ENCODE measurements around the gene DIS3L2. TPM values are rescaled to one million over a fixed set of nuclear protein-coding genes. Genes with fewer than 3 reads are reported as not detected.

Gene DIS3L2
- total RNA-seq, 2 experiments from 2014 or later, result 40.2 to 43.4 TPM

GRCh38 chr2:232133078-232133477 is 171.6 kb downstream of the DIS3L2 start:
- no peak for DNase-seq
- Mint-ChIP-seq H3K4me1 (peaks cover 4% of the 10 kb centered on the region), H3K36me3 (ENCODE audit: low read depth) (peaks cover 9% of the 10 kb centered on the region), H3K27me3 (no peaks in the 10 kb centered on the region), H3K27ac (no peak overlapping the region), H3K9me3 (no peaks in the 10 kb centered on the region), H3K4me3 (no peak overlapping the region)
- ChIA-PET CTCF (no interaction called here), POLR2A (no interaction called here)

- ChIA-PET POLR2A (no interaction called here), CTCF (no interaction called here)
- no peak overlapping the region for H3K4me3 Mint-ChIP-seq
- H3K9me3 Mint-ChIP-seq, result no peaks in the 10 kb centered on the region
- H3K27ac Mint-ChIP-seq, result no peak overlapping the region
- no peaks in the 10 kb centered on the region for H3K27me3 Mint-ChIP-seq
- peaks cover 18% of the 10 kb centered on the region for H3K4me1 Mint-ChIP-seq
- H3K36me3 Mint-ChIP-seq (ENCODE audit: low read depth), result peaks cover 11% of the 10 kb centered on the region
- no peak for DNase-seq
Measured at GRCh38 chr2:232134939-232135338, 173.4 kb downstream of the DIS3L2 start.

GRCh38 chr2:232137356-232138147 is 176.0 kb downstream of the DIS3L2 start:
- ChIA-PET CTCF (interaction anchor here (0.6 to 1.2 kb wide), 3 partner anchors 12 to 36 kb away, joined by 3 to 5 read pairs (median 3); no protein-coding TSS in a partner anchor), POLR2A (no interaction called here)
- no peak overlapping the region for H3K4me3 Mint-ChIP-seq
- peaks cover 2% of the 10 kb centered on the region for H3K36me3 Mint-ChIP-seq (ENCODE audit: low read depth)
- H3K27me3 Mint-ChIP-seq, result no peaks in the 10 kb centered on the region
- H3K27ac Mint-ChIP-seq, result peak overlapping the region; percentile 60
- H3K9me3 Mint-ChIP-seq, result no peaks in the 10 kb centered on the region
- no peak for DNase-seq
- H3K4me1 Mint-ChIP-seq, result peaks cover 20% of the 10 kb centered on the region

- POLR2A ChIA-PET, result no interaction called here
- H3K4me3 Mint-ChIP-seq, result no peak overlapping the region
- H3K27ac Mint-ChIP-seq, result no peak overlapping the region
- H3K36me3 Mint-ChIP-seq (ENCODE audit: low read depth), result peaks cover 2% of the 10 kb centered on the region
- H3K9me3 Mint-ChIP-seq, result no peaks in the 10 kb centered on the region
- CTCF ChIA-PET, result interaction anchor here (0.9 to 1.0 kb wide), 2 partner anchors 27 to 225 kb away, joined by 3 read pairs; no protein-coding TSS in a partner anchor
- no peaks in the 10 kb centered on the region for H3K27me3 Mint-ChIP-seq
- no peak for DNase-seq
- H3K4me1 Mint-ChIP-seq, result peaks cover 20% of the 10 kb centered on the region
Measured at GRCh38 chr2:232138441-232138840, 176.9 kb downstream of the DIS3L2 start.

- peak; percentile 21 for DNase-seq
- Mint-ChIP-seq H3K27ac (peak overlapping the region; percentile 20), H3K4me1 (peaks cover 20% of the 10 kb centered on the region), H3K36me3 (ENCODE audit: low read depth) (peaks cover 2% of the 10 kb centered on the region), H3K27me3 (no peaks in the 10 kb centered on the region), H3K9me3 (no peaks in the 10 kb centered on the region), H3K4me3 (no peak overlapping the region)
- ChIA-PET CTCF (interaction anchor here (1.0 to 2.6 kb wide), 2 partner anchors 13 to 226 kb away, joined by 3 to 6 read pairs; no protein-coding TSS in a partner anchor), POLR2A (no interaction called here)
Measured at GRCh38 chr2:232139171-232139594, 177.7 kb downstream of the DIS3L2 start.

- Mint-ChIP-seq H3K36me3 (ENCODE audit: low read depth) (peaks cover 2% of the 10 kb centered on the region), H3K9me3 (no peaks in the 10 kb centered on the region), H3K4me3 (no peak overlapping the region), H3K27ac (no peak overlapping the region), H3K27me3 (no peaks in the 10 kb centered on the region), H3K4me1 (peaks cover 20% of the 10 kb centered on the region)
- ChIA-PET CTCF (interaction anchor here (1.7 to 2.6 kb wide), 2 partner anchors 9 to 13 kb away, joined by 6 read pairs; no protein-coding TSS in a partner anchor), POLR2A (no interaction called here)
- DNase-seq, result no peak
Measured at GRCh38 chr2:232139786-232140562, 178.5 kb downstream of the DIS3L2 start.

GRCh38 chr2:232141591-232141990 is 180.1 kb downstream of the DIS3L2 start:
- Mint-ChIP-seq H3K36me3 (ENCODE audit: low read depth) (peaks cover 4% of the 10 kb centered on the region), H3K9me3 (no peaks in the 10 kb centered on the region), H3K27ac (no peak overlapping the region), H3K4me1 (peaks cover 20% of the 10 kb centered on the region), H3K27me3 (no peaks in the 10 kb centered on the region), H3K4me3 (no peak overlapping the region)
- no peak for DNase-seq
- ChIA-PET CTCF (interaction anchor here (0.7 to 2.6 kb wide), 5 partner anchors 11 to 241 kb away, joined by 3 to 6 read pairs (median 6); no protein-coding TSS in a partner anchor), POLR2A (no interaction called here)

- POLR2A ChIA-PET, result no interaction called here
- H3K4me3 Mint-ChIP-seq, result no peak overlapping the region
- peaks cover 4% of the 10 kb centered on the region for H3K36me3 Mint-ChIP-seq (ENCODE audit: low read depth)
- CTCF ChIA-PET, result interaction anchor here (0.6 to 1.5 kb wide), 4 partner anchors 160 to 241 kb away, joined by 3 to 6 read pairs (median 4); no protein-coding TSS in a partner anchor
- DNase-seq, result peak; percentile 17
- no peak overlapping the region for H3K27ac Mint-ChIP-seq
- H3K9me3 Mint-ChIP-seq, result no peaks in the 10 kb centered on the region
- peaks cover 20% of the 10 kb centered on the region for H3K4me1 Mint-ChIP-seq
- no peaks in the 10 kb centered on the region for H3K27me3 Mint-ChIP-seq
Measured at GRCh38 chr2:232142049-232142448, 180.5 kb downstream of the DIS3L2 start.

GRCh38 chr2:232142502-232142901 is 181.0 kb downstream of the DIS3L2 start:
- ChIA-PET CTCF (interaction anchor here (0.6 to 1.5 kb wide), 3 partner anchors 161 to 242 kb away, joined by 3 to 6 read pairs (median 4); no protein-coding TSS in a partner anchor), POLR2A (no interaction called here)
- Mint-ChIP-seq H3K27me3 (no peaks in the 10 kb centered on the region), H3K9me3 (no peaks in the 10 kb centered on the region), H3K36me3 (ENCODE audit: low read depth) (peaks cover 4% of the 10 kb centered on the region), H3K4me3 (no peak overlapping the region), H3K27ac (no peak overlapping the region), H3K4me1 (peaks cover 20% of the 10 kb centered on the region)
- DNase-seq, result no peak

- no peak overlapping the region for H3K4me3 Mint-ChIP-seq
- H3K36me3 Mint-ChIP-seq (ENCODE audit: low read depth), result peaks cover 2% of the 10 kb centered on the region
- H3K9me3 Mint-ChIP-seq, result no peaks in the 10 kb centered on the region
- ChIA-PET POLR2A (no interaction called here), CTCF (interaction anchor here (1.7 kb wide), 1 partner anchor 221 kb away, joined by 6 read pairs; no protein-coding TSS in a partner anchor)
- no peak for DNase-seq
- H3K27ac Mint-ChIP-seq, result no peak overlapping the region
- no peaks in the 10 kb centered on the region for H3K27me3 Mint-ChIP-seq
- no peaks in the 10 kb centered on the region for H3K4me1 Mint-ChIP-seq
Measured at GRCh38 chr2:232146294-232146693, 184.8 kb downstream of the DIS3L2 start.

GRCh38 chr2:232147440-232148077 is 186.0 kb downstream of the DIS3L2 start:
- Mint-ChIP-seq H3K4me1 (no peaks in the 10 kb centered on the region), H3K27ac (no peak overlapping the region), H3K36me3 (ENCODE audit: low read depth) (peaks cover 2% of the 10 kb centered on the region), H3K27me3 (no peaks in the 10 kb centered on the region), H3K4me3 (no peak overlapping the region), H3K9me3 (no peaks in the 10 kb centered on the region)
- ChIA-PET POLR2A (no interaction called here), CTCF (no interaction called here)
- no peak for DNase-seq

GRCh38 chr2:232162187-232162586 is 200.7 kb downstream of the DIS3L2 start:
- H3K4me1 Mint-ChIP-seq, result no peaks in the 10 kb centered on the region
- POLR2A ChIA-PET, result no interaction called here
- H3K4me3 Mint-ChIP-seq, result no peak overlapping the region
- CTCF ChIA-PET, result no interaction called here
- H3K36me3 Mint-ChIP-seq (ENCODE audit: low read depth), result peaks cover 7% of the 10 kb centered on the region
- DNase-seq, result no peak
- no peak overlapping the region for H3K27ac Mint-ChIP-seq
- H3K9me3 Mint-ChIP-seq, result no peaks in the 10 kb centered on the region
- no peaks in the 10 kb centered on the region for H3K27me3 Mint-ChIP-seq

GRCh38 chr2:232170396-232170795 is 208.9 kb downstream of the DIS3L2 start:
- H3K4me3 Mint-ChIP-seq, result no peak overlapping the region
- H3K27ac Mint-ChIP-seq, result no peak overlapping the region
- no peaks in the 10 kb centered on the region for H3K9me3 Mint-ChIP-seq
- peaks cover 7% of the 10 kb centered on the region for H3K36me3 Mint-ChIP-seq (ENCODE audit: low read depth)
- H3K4me1 Mint-ChIP-seq, result no peaks in the 10 kb centered on the region
- no peak for DNase-seq
- no peaks in the 10 kb centered on the region for H3K27me3 Mint-ChIP-seq
- POLR2A ChIA-PET, result no interaction called here
- CTCF ChIA-PET, result no interaction called here

Measured in activated CD4-positive, alpha-beta T cell treated with anti-CD3 and anti-CD28 coated beads, Interleukin-2, amount 10 ng/mL, durations not matched to agents 7 days and 5 days (primary cell).